ENCODE results near the gene DHX8. TPM values are rescaled to one million over a fixed set of nuclear protein-coding genes. Genes with fewer than 3 reads are reported as not detected.

DHX8 gene
- total RNA-seq, 1 donor from 2014 or later: 54.1 TPM

- Mint-ChIP-seq H3K4me1 (ENCODE audit: unreplicated experiment) (peaks cover 52% of the 10 kb centered on the region), H3K36me3 (ENCODE audit: low read depth, unreplicated experiment) (no peaks in the 10 kb centered on the region), H3K4me3 (ENCODE audit: unreplicated experiment) (peak overlapping the region; percentile 90), H3K27me3 (ENCODE audit: unreplicated experiment) (peaks cover 16% of the 10 kb centered on the region), H3K27ac (ENCODE audit: unreplicated experiment) (no peak overlapping the region), H3K9me3 (ENCODE audit: unreplicated experiment) (no peaks in the 10 kb centered on the region)
- TF ChIP-seq CTCF (IDR thresholded peaks at IDR 0.05; ENCODE audit: unreplicated experiment): no peak
- no peak for DNase-seq (ENCODE audit: low spot score)
Observed at GRCh38 chr17:43543771-43544575, 60.2 kb downstream of the DHX8 start.

- Mint-ChIP-seq H3K4me1 (ENCODE audit: unreplicated experiment) (peaks cover 44% of the 10 kb centered on the region), H3K27ac (ENCODE audit: unreplicated experiment) (no peak overlapping the region), H3K36me3 (ENCODE audit: low read depth, unreplicated experiment) (no peaks in the 10 kb centered on the region), H3K9me3 (ENCODE audit: unreplicated experiment) (no peaks in the 10 kb centered on the region), H3K4me3 (ENCODE audit: unreplicated experiment) (peak overlapping the region; percentile 90), H3K27me3 (ENCODE audit: unreplicated experiment) (peaks cover 16% of the 10 kb centered on the region)
- no peak for DNase-seq (ENCODE audit: low spot score)
- no peak for TF ChIP-seq CTCF (IDR thresholded peaks at IDR 0.05; ENCODE audit: unreplicated experiment)
Observed at GRCh38 chr17:43545383-43545632, 61.5 kb downstream of the DHX8 start.

- no peak for TF ChIP-seq CTCF (IDR thresholded peaks at IDR 0.05; ENCODE audit: unreplicated experiment)
- peak within 1 kb of the TSS; percentile 90 for H3K4me3 Mint-ChIP-seq (ENCODE audit: unreplicated experiment)
- DNase-seq (ENCODE audit: low spot score): peak; percentile 95
- H3K27ac Mint-ChIP-seq (ENCODE audit: unreplicated experiment): peak within 1 kb of the TSS; percentile 72
- H3K27me3 Mint-ChIP-seq (ENCODE audit: unreplicated experiment): peaks cover 16% of the 10 kb centered on the region
- H3K36me3 Mint-ChIP-seq (ENCODE audit: low read depth, unreplicated experiment): no peaks in the 10 kb centered on the region
- peaks cover 37% of the 10 kb centered on the region for H3K4me1 Mint-ChIP-seq (ENCODE audit: unreplicated experiment)
- no peaks in the 10 kb centered on the region for H3K9me3 Mint-ChIP-seq (ENCODE audit: unreplicated experiment)
Observed at GRCh38 chr17:43546319-43547188, 62.8 kb downstream of the DHX8 start, which contains the start of gene ETV4. ETV4 (minus strand) TSS chr17:43546340; CDS start chr17:43545617, 723 bp downstream.

- no peak for TF ChIP-seq CTCF (IDR thresholded peaks at IDR 0.05; ENCODE audit: unreplicated experiment)
- Mint-ChIP-seq H3K9me3 (ENCODE audit: unreplicated experiment) (no peaks in the 10 kb centered on the region), H3K27me3 (ENCODE audit: unreplicated experiment) (peaks cover 17% of the 10 kb centered on the region), H3K4me1 (ENCODE audit: unreplicated experiment) (peaks cover 31% of the 10 kb centered on the region), H3K27ac (ENCODE audit: unreplicated experiment) (no peak overlapping the region), H3K36me3 (ENCODE audit: low read depth, unreplicated experiment) (no peaks in the 10 kb centered on the region), H3K4me3 (ENCODE audit: unreplicated experiment) (peak overlapping the region; percentile 87)
- no peak for DNase-seq (ENCODE audit: low spot score)
Observed at GRCh38 chr17:43547189-43547550, 63.4 kb downstream of the DHX8 start.

All from endothelial cell (in vitro differentiated cells).